ENCODE data around the gene CADPS.

The CADPS gene

GRCh38 chr3:62873451-62873760, 1.8 kb downstream of the CADPS start:
- no peak for TF ChIP-seq CTCF (IDR thresholded peaks at IDR 0.05)

GRCh38 chr3:62872318-62872717, 2.9 kb downstream of the CADPS start:
- TF ChIP-seq CTCF (IDR thresholded peaks at IDR 0.05): no peak

GRCh38 chr3:62870321-62870720, 4.9 kb downstream of the CADPS start:
- TF ChIP-seq CTCF (IDR thresholded peaks at IDR 0.05): no peak

GRCh38 chr3:62863648-62864047, 11.6 kb downstream of the CADPS start:
- no peak for TF ChIP-seq CTCF (IDR thresholded peaks at IDR 0.05)

- TF ChIP-seq CTCF (IDR thresholded peaks at IDR 0.05): no peak
Observed at GRCh38 chr3:62859203-62859791, 15.9 kb downstream of the CADPS start.

GRCh38 chr3:62845996-62846395, 29.2 kb downstream of the CADPS start:
- TF ChIP-seq CTCF (IDR thresholded peaks at IDR 0.05): no peak

GRCh38 chr3:62843508-62843907, 31.7 kb downstream of the CADPS start:
- no peak for TF ChIP-seq CTCF (IDR thresholded peaks at IDR 0.05)

- no peak for TF ChIP-seq CTCF (IDR thresholded peaks at IDR 0.05)
Observed at GRCh38 chr3:62839748-62840147, 35.5 kb downstream of the CADPS start.
